Measurements from ENCODE around the gene TNRC6B.

TNRC6B gene

GRCh38 chr22:40218152-40218551, 40.4 kb downstream of the TNRC6B start:
- H3K9ac ChIP-seq (ENCODE audit: low read length), result no peak overlapping the region
- H3K4ac ChIP-seq (ENCODE audit: low read depth in 1 of 2, low read length in 2 of 2), result no peak overlapping the region
- H3K14ac ChIP-seq (ENCODE audit: low read length in 2 of 2), result no peak overlapping the region
- H3K79me1 ChIP-seq (replicated peaks; ENCODE audit: low read length, poor library complexity, severe bottlenecking), result peaks cover 57% of the 10 kb centered on the region
- no peak overlapping the region for H3K4me2 ChIP-seq (ENCODE audit: low read length, poor library complexity, severe bottlenecking)
- no peak overlapping the region for H3K4me3 ChIP-seq (ENCODE audit: insufficient read depth in 1 of 2, low read depth in 1 of 2, low read length in 2 of 2)
- H2BK12ac ChIP-seq (ENCODE audit: low read length in 2 of 2), result no peak overlapping the region
- no peaks in the 10 kb centered on the region for H3K9me3 ChIP-seq (ENCODE audit: control insufficient read depth, low read length)
- no peak overlapping the region for H2BK120ac ChIP-seq (ENCODE audit: low read depth, low read length)
- no peak overlapping the region for H4K8ac ChIP-seq (ENCODE audit: low read length)
- H4K91ac ChIP-seq (ENCODE audit: low read length), result no peak overlapping the region
- H3K23ac ChIP-seq (ENCODE audit: low read length in 2 of 2), result no peak overlapping the region
- no peak overlapping the region for H2BK5ac ChIP-seq (ENCODE audit: low read depth, low read length, poor library complexity, severe bottlenecking)
- no peak overlapping the region for H2AK5ac ChIP-seq (ENCODE audit: low read length, severe bottlenecking)
- WGBS, result 95% methylated on average over 4 of the region's 4 CpGs
- H3K18ac ChIP-seq (ENCODE audit: low read depth in 1 of 2, low read length in 2 of 2), result no peak overlapping the region
- H2AFZ ChIP-seq (ENCODE audit: low read depth, low read length), result no peak overlapping the region
- H3K36me3 ChIP-seq (ENCODE audit: control insufficient read depth in 1 of 2, insufficient read depth in 2 of 2, low read depth in 1 of 2, low read length in 2 of 2), result peaks cover 0 to 5% of the 10 kb centered on the region in 2 experiments
- no peaks in the 10 kb centered on the region for H3K27me3 ChIP-seq (ENCODE audit: control insufficient read depth in 1 of 2, insufficient read depth in 1 of 2, low read length in 2 of 2)
- no peak overlapping the region for H3K27ac ChIP-seq (ENCODE audit: low read length, poor library complexity, severe bottlenecking)
- DNase-seq, result no peak
- no peak overlapping the region for H2BK15ac ChIP-seq (ENCODE audit: low read depth, poor library complexity, severe bottlenecking)
- H3K4me1 ChIP-seq (ENCODE audit: control insufficient read depth, insufficient read depth, low read depth, low read length), result peaks cover 9% of the 10 kb centered on the region

DNA sequence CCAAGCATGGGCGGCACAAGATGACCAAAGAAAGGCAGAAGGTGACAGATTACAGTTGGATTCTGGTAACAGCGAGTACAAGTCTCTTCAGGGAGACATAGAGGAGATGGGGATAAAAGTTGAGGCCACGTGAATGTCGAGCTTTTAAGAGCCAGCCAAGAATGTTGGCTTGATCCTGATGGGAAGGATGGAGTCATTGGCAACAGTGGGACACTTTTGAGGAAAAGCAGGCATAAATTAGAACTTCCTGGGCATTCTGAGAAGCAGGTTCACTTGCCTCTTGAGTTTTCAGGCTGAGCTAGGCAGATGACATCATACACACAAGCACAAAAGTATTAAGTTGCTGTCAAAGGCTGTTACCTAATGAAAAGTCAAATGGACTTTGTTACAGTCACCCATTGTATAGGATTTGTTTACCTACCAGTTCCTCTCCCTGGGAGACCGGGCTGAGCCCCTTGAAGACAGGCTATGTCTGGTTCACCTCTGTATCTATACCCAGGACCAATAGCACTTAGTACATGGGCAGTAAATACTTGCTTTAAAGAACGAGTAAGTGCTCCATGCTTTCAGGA, 41.1 kb downstream of the TNRC6B start:
- Histone ChIP-seq H4K8ac (ENCODE audit: low read length) (no peak overlapping the region), H3K79me1 (replicated peaks; ENCODE audit: low read length, poor library complexity, severe bottlenecking) (peaks cover 54% of the 10 kb centered on the region), H2BK5ac (ENCODE audit: low read depth, low read length, poor library complexity, severe bottlenecking) (no peak overlapping the region), H3K4me1 (ENCODE audit: control insufficient read depth, insufficient read depth, low read depth, low read length) (peaks cover 9% of the 10 kb centered on the region), H2BK15ac (ENCODE audit: low read depth, poor library complexity, severe bottlenecking) (no peak overlapping the region), H3K4ac (ENCODE audit: low read depth in 1 of 2, low read length in 2 of 2) (no peak overlapping the region), H2BK12ac (ENCODE audit: low read length in 2 of 2) (no peak overlapping the region), H3K27me3 (ENCODE audit: control insufficient read depth in 1 of 2, insufficient read depth in 1 of 2, low read length in 2 of 2) (no peaks in the 10 kb centered on the region), H3K23ac (ENCODE audit: low read length in 2 of 2) (no peak overlapping the region), H2BK120ac (ENCODE audit: low read depth, low read length) (no peak overlapping the region), H2AFZ (ENCODE audit: low read depth, low read length) (no peak overlapping the region), H3K27ac (ENCODE audit: low read length, poor library complexity, severe bottlenecking) (no peak overlapping the region), H3K9ac (ENCODE audit: low read length) (no peak overlapping the region), H3K36me3 (ENCODE audit: control insufficient read depth in 1 of 2, insufficient read depth in 2 of 2, low read depth in 1 of 2, low read length in 2 of 2) (peaks cover 0 to 5% of the 10 kb centered on the region in 2 experiments), H2AK5ac (ENCODE audit: low read length, severe bottlenecking) (no peak overlapping the region), H3K14ac (ENCODE audit: low read length in 2 of 2) (no peak overlapping the region), H3K4me3 (ENCODE audit: insufficient read depth in 1 of 2, low read depth in 1 of 2, low read length in 2 of 2) (no peak overlapping the region), H4K91ac (ENCODE audit: low read length) (no peak overlapping the region), H3K4me2 (ENCODE audit: low read length, poor library complexity, severe bottlenecking) (no peak overlapping the region), H3K9me3 (ENCODE audit: control insufficient read depth, low read length) (no peaks in the 10 kb centered on the region), H3K18ac (ENCODE audit: low read depth in 1 of 2, low read length in 2 of 2) (no peak overlapping the region)
- no peak for DNase-seq
- WGBS, result 91% methylated on average over 6 of the region's 6 CpGs

- Histone ChIP-seq H3K9me3 (ENCODE audit: control insufficient read depth, low read length) (no peaks in the 10 kb centered on the region), H3K4me2 (ENCODE audit: low read length, poor library complexity, severe bottlenecking) (no peak overlapping the region), H3K9ac (ENCODE audit: low read length) (no peak overlapping the region), H3K79me1 (replicated peaks; ENCODE audit: low read length, poor library complexity, severe bottlenecking) (peaks cover 56% of the 10 kb centered on the region), H3K14ac (ENCODE audit: low read length in 2 of 2) (no peak overlapping the region), H3K23ac (ENCODE audit: low read length in 2 of 2) (no peak overlapping the region), H2BK5ac (ENCODE audit: low read depth, low read length, poor library complexity, severe bottlenecking) (no peak overlapping the region), H4K91ac (ENCODE audit: low read length) (no peak overlapping the region), H2BK12ac (ENCODE audit: low read length in 2 of 2) (no peak overlapping the region), H3K4me3 (ENCODE audit: insufficient read depth in 1 of 2, low read depth in 1 of 2, low read length in 2 of 2) (no peak overlapping the region), H2BK15ac (ENCODE audit: low read depth, poor library complexity, severe bottlenecking) (no peak overlapping the region), H3K4ac (ENCODE audit: low read depth in 1 of 2, low read length in 2 of 2) (no peak overlapping the region), H3K27me3 (ENCODE audit: control insufficient read depth in 1 of 2, insufficient read depth in 1 of 2, low read length in 2 of 2) (no peaks in the 10 kb centered on the region), H4K8ac (ENCODE audit: low read length) (no peak overlapping the region), H2BK120ac (ENCODE audit: low read depth, low read length) (no peak overlapping the region), H3K18ac (ENCODE audit: low read depth in 1 of 2, low read length in 2 of 2) (no peak overlapping the region), H3K4me1 (ENCODE audit: control insufficient read depth, insufficient read depth, low read depth, low read length) (peaks cover 16% of the 10 kb centered on the region), H2AK5ac (ENCODE audit: low read length, severe bottlenecking) (no peak overlapping the region), H3K36me3 (ENCODE audit: control insufficient read depth in 1 of 2, insufficient read depth in 2 of 2, low read depth in 1 of 2, low read length in 2 of 2) (peaks cover 0 to 5% of the 10 kb centered on the region in 2 experiments), H2AFZ (ENCODE audit: low read depth, low read length) (no peak overlapping the region), H3K27ac (ENCODE audit: low read length, poor library complexity, severe bottlenecking) (no peak overlapping the region)
- WGBS, result 93% methylated on average over 8 of the region's 8 CpGs
- DNase-seq, result no peak
These were observed 42.8 kb downstream of the TNRC6B start for GRCh38 chr22:40220316-40221054.

DNA sequence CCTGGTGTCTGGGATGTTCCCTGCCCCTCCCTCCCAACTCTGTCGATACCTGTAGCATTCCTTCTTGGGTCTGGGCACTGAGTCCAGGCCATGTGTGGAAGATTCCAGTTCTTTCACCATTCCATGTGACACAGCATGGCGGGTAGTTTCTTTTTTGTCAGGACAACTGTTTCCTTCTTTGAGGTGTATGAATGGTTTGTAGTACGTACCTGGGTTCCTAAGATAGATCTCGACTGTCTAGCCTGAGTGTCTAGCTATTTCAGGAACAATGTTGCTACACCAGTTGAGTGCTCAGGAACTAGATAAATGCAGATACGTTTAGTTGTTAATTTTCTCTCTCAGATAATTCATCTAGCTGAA, 43.3 kb downstream of the TNRC6B start:
- Histone ChIP-seq H3K27me3 (ENCODE audit: control insufficient read depth in 1 of 2, insufficient read depth in 1 of 2, low read length in 2 of 2) (no peaks in the 10 kb centered on the region), H3K18ac (ENCODE audit: low read depth in 1 of 2, low read length in 2 of 2) (no peak overlapping the region), H2BK120ac (ENCODE audit: low read depth, low read length) (no peak overlapping the region), H2BK5ac (ENCODE audit: low read depth, low read length, poor library complexity, severe bottlenecking) (no peak overlapping the region), H3K9me3 (ENCODE audit: control insufficient read depth, low read length) (no peaks in the 10 kb centered on the region), H3K4me3 (ENCODE audit: insufficient read depth in 1 of 2, low read depth in 1 of 2, low read length in 2 of 2) (no peak overlapping the region), H3K27ac (ENCODE audit: low read length, poor library complexity, severe bottlenecking) (no peak overlapping the region), H3K9ac (ENCODE audit: low read length) (no peak overlapping the region), H3K79me1 (replicated peaks; ENCODE audit: low read length, poor library complexity, severe bottlenecking) (peaks cover 52% of the 10 kb centered on the region), H3K4ac (ENCODE audit: low read depth in 1 of 2, low read length in 2 of 2) (no peak overlapping the region), H3K36me3 (ENCODE audit: control insufficient read depth in 1 of 2, insufficient read depth in 2 of 2, low read depth in 1 of 2, low read length in 2 of 2) (peaks cover 0 to 2% of the 10 kb centered on the region in 2 experiments), H3K4me2 (ENCODE audit: low read length, poor library complexity, severe bottlenecking) (no peak overlapping the region), H4K8ac (ENCODE audit: low read length) (no peak overlapping the region), H3K4me1 (ENCODE audit: control insufficient read depth, insufficient read depth, low read depth, low read length) (peaks cover 17% of the 10 kb centered on the region), H2AFZ (ENCODE audit: low read depth, low read length) (no peak overlapping the region), H2BK15ac (ENCODE audit: low read depth, poor library complexity, severe bottlenecking) (no peak overlapping the region), H4K91ac (ENCODE audit: low read length) (no peak overlapping the region), H2AK5ac (ENCODE audit: low read length, severe bottlenecking) (no peak overlapping the region), H3K23ac (ENCODE audit: low read length in 2 of 2) (no peak overlapping the region), H3K14ac (ENCODE audit: low read length in 2 of 2) (no peak overlapping the region), H2BK12ac (ENCODE audit: low read length in 2 of 2) (no peak overlapping the region)
- no peak for DNase-seq
- 100% methylated on average over 4 of the region's 5 CpGs for WGBS

Measured in mesenchymal stem cell (in vitro differentiated cells and primary cell).